Measurements from ENCODE around the gene MINDY4. TPM values are rescaled to one million over a fixed set of nuclear protein-coding genes. Genes with fewer than 3 reads are reported as not detected.
"Not testable (repeated sequence)": the region's sequence is repeated elsewhere in the genome, so short reads cannot be mapped to it uniquely, and the experiment has no call there.

Gene MINDY4
- total RNA-seq, 2 donors from 2014 or later: 0.74 to 1.4 TPM

DNA sequence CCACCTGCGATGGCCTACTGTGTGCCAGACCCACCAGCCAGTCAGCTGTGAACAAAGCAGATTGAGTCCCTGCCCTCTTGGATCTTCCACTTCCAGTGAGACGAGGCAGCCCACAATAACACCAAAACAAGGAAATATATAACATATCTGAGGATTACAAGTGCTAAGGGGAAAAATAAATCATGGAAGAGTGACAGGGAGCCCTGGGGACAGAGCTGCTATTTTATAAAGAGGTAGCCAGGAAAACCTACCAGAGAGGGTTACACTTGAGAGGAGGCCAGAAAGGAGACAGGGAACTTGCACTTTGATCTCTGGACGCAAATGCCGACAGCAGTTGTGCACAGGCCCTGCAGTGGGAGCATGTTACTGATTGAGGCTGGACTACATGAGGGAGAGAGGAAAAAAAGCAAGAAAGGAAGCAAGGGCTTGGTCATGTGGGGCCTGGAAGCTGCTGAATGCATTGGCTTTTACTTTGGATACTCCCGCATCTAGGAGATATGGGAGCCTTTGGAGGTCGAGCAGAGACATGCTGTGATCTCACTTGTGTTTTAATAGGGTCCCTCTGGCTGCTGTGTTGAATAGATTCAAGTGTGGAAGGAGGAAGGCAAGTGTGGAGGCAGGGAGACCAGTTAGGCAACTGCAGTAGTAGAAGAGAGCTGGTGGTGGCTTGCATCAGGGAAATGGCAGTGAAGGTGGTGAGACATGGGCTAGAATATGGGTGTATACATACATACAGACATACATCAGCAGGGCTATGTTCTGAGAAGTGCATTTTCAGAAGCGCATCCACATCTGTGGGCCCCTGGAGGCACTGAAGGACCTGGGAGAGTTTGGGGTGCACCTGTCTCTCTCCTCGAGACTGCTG is 26.2 kb downstream of the MINDY4 start:
- Mint-ChIP-seq H3K36me3 (ENCODE audit: low read depth) (no peaks in the 10 kb centered on the region), H3K27me3 (no peaks in the 10 kb centered on the region), H3K9me3 (no peaks in the 10 kb centered on the region), H3K27ac (no peak overlapping the region), H3K4me1 (peaks cover 6% of the 10 kb centered on the region), H3K4me3 (no peak overlapping the region)
- ATAC-seq (replicated peaks): no peak

DNA sequence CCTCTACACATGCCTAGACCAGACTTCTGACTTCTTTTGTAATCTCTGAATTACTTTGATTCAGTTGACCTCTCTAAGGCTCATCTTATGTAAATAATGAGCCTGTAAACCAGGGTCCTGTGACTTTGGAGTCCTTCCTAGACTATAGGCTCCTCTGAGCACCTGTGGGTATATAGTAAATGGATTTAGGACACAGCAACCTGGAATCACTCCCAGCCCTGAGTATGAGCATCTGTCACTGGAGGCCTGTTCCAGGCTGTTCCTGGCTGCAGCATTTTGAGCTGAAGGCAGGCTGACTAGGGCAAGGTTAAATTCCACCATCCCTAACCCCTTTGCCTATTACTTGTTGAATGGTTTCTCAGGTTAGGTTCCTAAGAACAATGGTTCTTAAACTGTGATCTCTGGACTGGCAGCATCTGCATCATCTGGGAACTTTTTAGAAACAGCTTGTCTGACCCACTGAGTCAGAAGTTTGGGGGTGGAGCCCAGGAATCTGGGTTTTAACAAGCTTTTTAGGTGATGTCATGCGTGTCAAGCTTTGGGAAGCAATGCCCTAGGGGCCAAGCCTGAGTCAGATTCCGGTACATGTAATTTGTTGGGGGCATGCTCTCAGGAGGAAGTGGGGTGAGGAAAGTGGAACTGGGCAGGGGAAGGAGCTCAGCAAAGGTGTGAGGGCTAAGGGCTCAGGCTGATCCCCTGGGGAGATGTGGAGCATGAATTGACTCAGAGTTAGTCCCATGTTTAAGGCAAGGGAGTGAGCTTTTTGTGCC is 28.2 kb downstream of the MINDY4 start:
- Mint-ChIP-seq H3K27ac (no peak overlapping the region), H3K36me3 (ENCODE audit: low read depth) (no peaks in the 10 kb centered on the region), H3K9me3 (no peaks in the 10 kb centered on the region), H3K27me3 (no peaks in the 10 kb centered on the region), H3K4me3 (no peak overlapping the region), H3K4me1 (peaks cover 6% of the 10 kb centered on the region)
- no peak for ATAC-seq (replicated peaks)

DNA sequence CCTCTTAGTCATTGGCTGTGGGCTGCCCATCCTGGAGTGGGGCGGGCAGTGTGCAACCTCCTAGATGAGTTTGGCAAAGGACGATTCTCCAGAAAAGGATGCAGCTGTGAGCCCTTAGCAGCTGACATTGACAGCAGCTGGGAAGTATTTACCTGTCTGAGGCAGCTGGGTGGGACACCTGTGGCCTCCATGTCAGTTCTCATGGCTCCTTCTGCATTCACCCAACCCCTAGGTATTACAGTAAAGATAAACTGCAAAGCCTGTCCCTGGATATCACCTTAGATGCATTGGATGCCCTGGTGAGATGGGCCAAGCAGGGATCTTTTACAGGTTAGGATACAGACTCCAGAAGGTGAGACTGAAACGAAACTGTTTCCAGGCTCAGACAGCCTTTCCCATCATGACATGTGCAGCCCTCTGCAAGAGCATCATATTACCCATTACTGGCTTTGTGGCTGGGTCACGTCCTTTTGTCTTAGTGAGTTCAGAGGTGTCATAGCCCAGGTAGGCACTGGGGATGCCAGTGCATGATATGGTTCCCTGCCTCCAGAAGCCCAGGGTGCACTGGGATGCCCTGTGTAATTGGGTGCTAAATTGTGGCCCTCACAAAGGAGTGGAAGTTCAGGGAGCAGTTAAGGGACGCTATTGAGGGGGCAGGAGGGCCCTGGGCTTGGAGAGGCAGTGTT is 28.9 kb downstream of the MINDY4 start:
- Mint-ChIP-seq H3K27me3 (no peaks in the 10 kb centered on the region), H3K4me1 (peaks cover 6% of the 10 kb centered on the region), H3K27ac (no peak overlapping the region), H3K4me3 (no peak overlapping the region), H3K9me3 (no peaks in the 10 kb centered on the region), H3K36me3 (ENCODE audit: low read depth) (no peaks in the 10 kb centered on the region)
- ATAC-seq (replicated peaks): no peak

GRCh38 chr7:30800785-30801252 is 29.6 kb downstream of the MINDY4 start:
- H3K9me3 Mint-ChIP-seq: no peaks in the 10 kb centered on the region
- no peaks in the 10 kb centered on the region for H3K27me3 Mint-ChIP-seq
- H3K4me1 Mint-ChIP-seq: peaks cover 6% of the 10 kb centered on the region
- H3K27ac Mint-ChIP-seq: no peak overlapping the region
- no peaks in the 10 kb centered on the region for H3K36me3 Mint-ChIP-seq (ENCODE audit: low read depth)
- no peak for ATAC-seq (replicated peaks)
- H3K4me3 Mint-ChIP-seq: no peak overlapping the region

- Mint-ChIP-seq H3K4me3 (no peak overlapping the region), H3K4me1 (no peaks in the 10 kb centered on the region), H3K27me3 (no peaks in the 10 kb centered on the region), H3K27ac (no peak overlapping the region), H3K36me3 (ENCODE audit: low read depth) (no peaks in the 10 kb centered on the region), H3K9me3 (no peaks in the 10 kb centered on the region)
- no peak for ATAC-seq (replicated peaks)
These were observed 31.6 kb downstream of the MINDY4 start for GRCh38 chr7:30802812-30803211.

DNA sequence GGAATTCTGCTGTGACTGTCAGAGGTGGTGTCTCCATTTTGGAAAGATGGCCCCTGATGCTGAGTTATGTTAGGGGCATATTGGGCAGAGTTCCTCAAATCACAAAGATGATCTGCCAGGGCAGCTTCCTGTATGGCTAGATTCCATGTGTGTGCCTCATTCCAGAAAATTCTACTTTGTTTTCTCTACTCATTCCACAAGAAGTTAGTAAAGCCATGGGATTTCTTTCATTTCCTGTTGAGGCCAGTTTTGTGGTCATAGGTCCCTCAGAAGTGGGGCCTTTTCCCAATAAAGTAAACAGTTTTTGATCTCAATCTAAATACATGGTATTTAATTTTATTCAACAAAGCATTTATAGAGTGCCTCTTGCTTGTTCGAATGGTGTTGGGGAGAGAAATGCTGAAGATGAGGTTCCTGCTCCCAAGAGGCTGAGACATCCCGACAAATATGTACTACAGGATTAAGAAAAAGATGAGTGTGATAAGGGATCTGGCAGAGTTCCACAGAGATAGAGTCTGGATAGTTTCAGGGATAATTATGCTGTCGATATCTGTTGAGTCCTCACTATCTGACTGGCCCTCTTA is 33.0 kb downstream of the MINDY4 start:
- Mint-ChIP-seq H3K4me3 (no peak overlapping the region), H3K36me3 (ENCODE audit: low read depth) (no peaks in the 10 kb centered on the region), H3K9me3 (no peaks in the 10 kb centered on the region), H3K4me1 (no peaks in the 10 kb centered on the region), H3K27me3 (no peaks in the 10 kb centered on the region), H3K27ac (no peak overlapping the region)
- ATAC-seq (replicated peaks): no peak

- H3K4me3 Mint-ChIP-seq: no peak overlapping the region
- no peak overlapping the region for H3K27ac Mint-ChIP-seq
These were observed 34.0 kb downstream of the MINDY4 start for GRCh38 chr7:30805081-30805691.

GRCh38 chr7:30805931-30806330 is 34.7 kb downstream of the MINDY4 start:
- Mint-ChIP-seq H3K9me3 (no peaks in the 10 kb centered on the region), H3K4me1 (no peaks in the 10 kb centered on the region), H3K36me3 (ENCODE audit: low read depth) (no peaks in the 10 kb centered on the region), H3K4me3 (no peak overlapping the region), H3K27me3 (no peaks in the 10 kb centered on the region), H3K27ac (no peak overlapping the region)
- no peak for ATAC-seq (replicated peaks)

More at GRCh38 chr7:30805081-30805691, 34.0 kb downstream of the MINDY4 start:
- Mint-ChIP-seq H3K27me3 (no peaks in the 10 kb centered on the region), H3K36me3 (ENCODE audit: low read depth) (no peaks in the 10 kb centered on the region), H3K4me1 (no peaks in the 10 kb centered on the region), H3K9me3 (no peaks in the 10 kb centered on the region)
- no peak for ATAC-seq (replicated peaks)

DNA sequence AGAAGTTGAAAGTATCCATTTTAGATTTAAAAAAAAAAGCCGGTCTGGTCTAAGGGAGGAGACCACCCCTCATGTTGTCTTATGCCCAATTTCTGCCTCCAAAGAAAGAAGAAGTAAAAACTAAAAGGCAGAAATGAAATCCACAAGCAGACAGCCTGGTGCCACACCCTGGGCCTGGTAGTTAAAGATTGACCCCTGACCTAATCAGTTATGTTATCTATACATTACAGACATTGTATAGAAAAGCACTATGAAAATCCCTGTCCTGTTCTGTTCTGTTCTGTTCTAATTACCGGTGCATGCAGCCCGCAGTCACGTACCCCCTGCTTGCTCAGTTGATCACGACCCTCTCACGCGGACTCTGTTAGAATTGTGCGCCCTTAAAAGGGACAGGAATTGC is 36.3 kb downstream of the MINDY4 start:
- H3K4me1 Mint-ChIP-seq; H3K9me3 Mint-ChIP-seq; H3K27ac Mint-ChIP-seq; H3K4me3 Mint-ChIP-seq; H3K27me3 Mint-ChIP-seq; ATAC-seq (replicated peaks); H3K36me3 Mint-ChIP-seq (ENCODE audit: low read depth): not testable (repeated sequence)

GRCh38 chr7:30807941-30808340 is 36.7 kb downstream of the MINDY4 start:
- not testable (repeated sequence) for H3K9me3 Mint-ChIP-seq; ATAC-seq (replicated peaks); H3K4me3 Mint-ChIP-seq; H3K4me1 Mint-ChIP-seq; H3K36me3 Mint-ChIP-seq (ENCODE audit: low read depth); H3K27ac Mint-ChIP-seq; H3K27me3 Mint-ChIP-seq

DNA sequence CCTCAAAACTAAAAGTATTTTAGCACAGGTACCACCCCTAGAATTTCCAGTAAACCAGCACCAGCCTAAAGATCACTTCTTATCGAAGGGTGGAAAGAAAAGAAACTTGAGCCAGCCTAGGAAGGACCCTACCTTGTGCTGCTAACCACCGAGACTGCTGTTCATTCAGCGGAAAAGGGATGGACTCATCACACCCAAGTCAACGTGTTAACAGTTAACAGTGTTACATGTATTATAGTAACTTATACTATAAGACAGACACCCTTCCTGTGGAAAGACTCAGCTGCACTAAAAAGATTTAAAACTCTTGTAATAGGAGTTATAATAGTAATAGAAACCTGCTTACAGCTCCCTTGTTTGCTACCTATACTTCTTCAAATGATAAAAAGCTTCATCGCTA is 39.8 kb downstream of the MINDY4 start:
- no peaks in the 10 kb centered on the region for H3K36me3 Mint-ChIP-seq (ENCODE audit: low read depth)
- no peak overlapping the region for H3K4me3 Mint-ChIP-seq
- H3K9me3 Mint-ChIP-seq: no peaks in the 10 kb centered on the region
- H3K4me1 Mint-ChIP-seq: no peaks in the 10 kb centered on the region
- no peak overlapping the region for H3K27ac Mint-ChIP-seq
- ATAC-seq (replicated peaks): no peak
- no peaks in the 10 kb centered on the region for H3K27me3 Mint-ChIP-seq

DNA sequence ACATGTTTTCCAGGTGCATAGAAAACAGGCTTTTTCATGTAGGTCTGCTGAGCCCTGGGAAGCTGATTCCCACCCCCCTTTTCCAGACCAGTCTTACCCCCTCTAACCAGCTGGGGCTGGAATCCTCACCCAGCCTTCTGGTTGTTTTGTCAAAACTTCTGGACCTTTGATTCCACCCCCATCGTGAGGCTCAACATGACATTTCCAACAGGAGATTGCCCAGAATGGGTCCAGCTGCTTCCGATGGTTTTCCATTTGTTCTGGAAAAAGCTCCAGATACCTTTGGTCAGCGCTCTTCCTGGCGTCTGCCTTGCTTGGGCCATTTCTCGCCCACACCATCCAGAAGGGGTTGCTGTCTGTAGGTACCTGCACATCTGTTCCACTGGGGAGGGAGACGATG is 41.5 kb downstream of the MINDY4 start:
- no peak for ATAC-seq (replicated peaks)
- Mint-ChIP-seq H3K27me3 (no peaks in the 10 kb centered on the region), H3K27ac (no peak overlapping the region), H3K36me3 (ENCODE audit: low read depth) (no peaks in the 10 kb centered on the region), H3K4me1 (no peaks in the 10 kb centered on the region), H3K4me3 (no peak overlapping the region), H3K9me3 (no peaks in the 10 kb centered on the region)

GRCh38 chr7:30813466-30813865 is 42.2 kb downstream of the MINDY4 start:
- H3K27me3 Mint-ChIP-seq: no peaks in the 10 kb centered on the region
- H3K36me3 Mint-ChIP-seq (ENCODE audit: low read depth): no peaks in the 10 kb centered on the region
- H3K27ac Mint-ChIP-seq: no peak overlapping the region
- H3K4me3 Mint-ChIP-seq: no peak overlapping the region
- no peaks in the 10 kb centered on the region for H3K4me1 Mint-ChIP-seq
- no peaks in the 10 kb centered on the region for H3K9me3 Mint-ChIP-seq
- ATAC-seq (replicated peaks): no peak
